ENCODE measurements around the gene TCOF1.

TCOF1 gene

DNA sequence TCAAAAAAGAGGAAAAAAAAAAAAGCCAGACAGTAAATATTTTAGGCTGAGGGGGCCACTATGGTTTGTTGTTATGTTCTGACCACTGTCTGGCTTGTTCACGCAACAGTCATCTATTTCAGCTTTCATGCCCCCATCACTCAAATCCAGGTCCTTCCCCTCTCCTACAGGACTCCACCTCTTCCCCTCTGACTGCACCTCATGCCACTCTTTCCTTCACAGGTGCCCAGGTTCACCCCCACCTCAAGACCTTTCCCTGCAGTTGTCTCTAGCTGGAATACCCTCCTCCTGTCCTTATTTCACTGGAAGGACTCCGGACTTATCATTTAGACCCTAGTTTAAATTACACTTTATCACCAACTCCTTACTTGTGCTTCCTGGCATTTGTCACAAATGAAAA lies 88.6 kb downstream of the TCOF1 start:
- no peak overlapping the region for H3K27ac ChIP-seq (ENCODE audit: low read depth, low read length)
- H3K4me1 ChIP-seq (ENCODE audit: insufficient read depth, low read length) = peaks cover 25% of the 10 kb centered on the region
- peaks cover 52% of the 10 kb centered on the region for H3K36me3 ChIP-seq (ENCODE audit: insufficient read depth, low read length)
- no peak overlapping the region for H3K9ac ChIP-seq (ENCODE audit: low read length)
- H3K27me3 ChIP-seq (ENCODE audit: control insufficient read depth in 1 of 2, insufficient read depth in 2 of 2, low read length in 2 of 2) = no peaks in the 10 kb centered on the region
- H3K9me3 ChIP-seq (ENCODE audit: low read length) = no peaks in the 10 kb centered on the region
- no peak overlapping the region for H3K4me3 ChIP-seq (ENCODE audit: low read depth in 1 of 2, low read length in 2 of 2)

DNA sequence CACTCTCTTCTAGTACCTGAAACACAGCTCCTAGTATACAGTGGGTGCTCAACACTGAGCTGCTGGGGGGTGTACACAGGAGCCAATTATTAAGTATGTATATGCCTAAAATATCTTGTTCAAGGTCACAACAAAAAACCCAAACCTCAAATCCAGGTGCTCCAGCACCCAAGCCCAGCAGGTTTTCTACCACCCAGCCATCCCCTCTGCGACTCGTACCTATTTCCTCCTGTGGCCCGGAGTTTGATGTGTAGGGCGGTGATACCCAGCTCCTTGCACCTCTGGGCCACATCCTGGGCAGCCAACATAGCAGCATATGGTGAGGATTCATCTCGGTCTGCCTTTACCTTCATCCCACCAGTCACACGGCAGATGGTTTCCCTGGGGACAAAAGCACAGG lies 89.1 kb downstream of the TCOF1 start:
- H3K9me3 ChIP-seq (ENCODE audit: low read length) = no peaks in the 10 kb centered on the region
- H3K27me3 ChIP-seq (ENCODE audit: control insufficient read depth in 1 of 2, insufficient read depth in 2 of 2, low read length in 2 of 2) = no peaks in the 10 kb centered on the region
- H3K4me1 ChIP-seq (ENCODE audit: insufficient read depth, low read length) = peaks cover 23% of the 10 kb centered on the region
- no peak overlapping the region for H3K27ac ChIP-seq (ENCODE audit: low read depth, low read length)
- H3K9ac ChIP-seq (ENCODE audit: low read length) = no peak overlapping the region
- no peak overlapping the region for H3K4me3 ChIP-seq (ENCODE audit: low read depth in 1 of 2, low read length in 2 of 2)
- peaks cover 52% of the 10 kb centered on the region for H3K36me3 ChIP-seq (ENCODE audit: insufficient read depth, low read length)

DNA sequence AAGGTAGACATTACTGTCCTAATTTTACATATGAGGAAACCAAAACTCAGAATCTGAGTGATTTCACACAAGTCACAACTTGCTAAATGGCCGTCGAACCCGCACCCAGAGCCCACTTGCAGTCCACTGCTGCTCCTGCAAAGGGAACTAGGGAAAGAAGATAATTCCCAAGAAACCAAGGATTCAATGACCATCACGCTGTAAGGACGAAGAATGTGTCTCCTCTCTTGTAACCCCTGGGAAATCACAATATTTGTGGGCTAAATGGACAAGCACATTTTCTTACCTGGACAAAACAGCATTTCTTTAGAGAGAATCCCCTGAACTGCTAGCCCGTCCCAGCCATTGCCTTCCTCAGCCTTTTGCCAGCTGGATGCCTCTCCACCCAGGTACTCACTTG lies 89.7 kb downstream of the TCOF1 start:
- H3K4me3 ChIP-seq (ENCODE audit: low read depth in 1 of 2, low read length in 2 of 2) = no peak overlapping the region
- H3K9me3 ChIP-seq (ENCODE audit: low read length) = no peaks in the 10 kb centered on the region
- peaks cover 52% of the 10 kb centered on the region for H3K36me3 ChIP-seq (ENCODE audit: insufficient read depth, low read length)
- H3K9ac ChIP-seq (ENCODE audit: low read length) = peak overlapping the region; percentile 98
- no peak overlapping the region for H3K27ac ChIP-seq (ENCODE audit: low read depth, low read length)
- H3K4me1 ChIP-seq (ENCODE audit: insufficient read depth, low read length) = peaks cover 17% of the 10 kb centered on the region
- no peaks in the 10 kb centered on the region for H3K27me3 ChIP-seq (ENCODE audit: control insufficient read depth in 1 of 2, insufficient read depth in 2 of 2, low read length in 2 of 2)

DNA sequence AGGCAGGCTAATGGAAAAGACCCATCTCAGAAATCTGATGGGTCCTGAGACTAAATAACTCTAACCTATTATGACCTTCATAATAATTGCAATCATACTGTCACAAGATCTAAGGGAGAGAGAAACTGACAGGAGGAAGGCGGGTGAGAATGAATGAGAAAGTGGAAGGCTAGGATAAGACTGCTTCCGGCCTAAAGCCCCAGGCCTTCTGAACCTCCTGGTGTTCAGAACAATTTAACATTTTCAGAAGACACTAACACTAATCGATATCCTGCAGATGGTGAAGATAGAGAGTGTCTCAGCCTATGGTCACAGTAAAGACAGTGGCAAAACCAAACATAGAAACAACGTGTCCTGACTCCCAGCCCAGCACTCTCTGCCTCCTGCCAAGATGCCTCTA lies 90.8 kb downstream of the TCOF1 start:
- peak overlapping the region in 1 of 2 donors; percentile 89 for H3K4me3 ChIP-seq (ENCODE audit: low read depth in 1 of 2, low read length in 2 of 2)
- H3K9me3 ChIP-seq (ENCODE audit: low read length) = no peaks in the 10 kb centered on the region
- H3K9ac ChIP-seq (ENCODE audit: low read length) = peak overlapping the region; percentile 98
- peaks cover 16% of the 10 kb centered on the region for H3K4me1 ChIP-seq (ENCODE audit: insufficient read depth, low read length)
- no peaks in the 10 kb centered on the region for H3K27me3 ChIP-seq (ENCODE audit: control insufficient read depth in 1 of 2, insufficient read depth in 2 of 2, low read length in 2 of 2)
- H3K27ac ChIP-seq (ENCODE audit: low read depth, low read length) = peak overlapping the region; percentile 87
- peaks cover 47% of the 10 kb centered on the region for H3K36me3 ChIP-seq (ENCODE audit: insufficient read depth, low read length)

DNA sequence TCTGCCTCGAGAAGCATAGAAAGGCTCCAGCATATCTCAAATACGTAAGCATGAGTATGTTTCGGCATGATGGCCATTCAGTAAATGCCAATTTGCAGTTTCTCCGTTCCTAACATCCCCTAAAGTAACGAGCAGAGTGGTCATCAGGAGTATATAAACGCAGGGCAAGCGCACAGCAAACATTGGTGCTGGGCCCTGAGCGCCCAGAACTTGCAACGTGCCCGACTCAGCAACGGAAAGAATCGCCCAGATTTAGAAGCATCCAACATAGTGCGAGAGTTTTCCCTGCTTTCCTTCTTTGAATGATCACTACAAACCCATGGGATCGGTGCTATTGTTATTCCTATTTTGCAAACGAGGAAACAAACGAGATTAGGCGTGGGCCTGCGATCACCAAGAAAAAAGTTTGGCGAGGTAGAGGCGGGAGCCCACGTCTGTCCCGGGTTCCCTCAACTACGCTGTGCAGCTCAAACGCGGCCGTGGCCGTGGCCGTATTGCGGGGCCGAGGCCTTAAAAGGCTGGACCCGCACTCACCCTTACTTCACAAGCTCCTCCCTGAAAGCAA lies 91.5 kb downstream of the TCOF1 start:
- no peaks in the 10 kb centered on the region for H3K27me3 ChIP-seq (ENCODE audit: control insufficient read depth in 1 of 2, insufficient read depth in 2 of 2, low read length in 2 of 2)
- H3K4me3 ChIP-seq (ENCODE audit: low read depth in 1 of 2, low read length in 2 of 2) = peak overlapping the region; percentile 78 to 89
- peak overlapping the region; percentile 98 for H3K9ac ChIP-seq (ENCODE audit: low read length)
- H3K9me3 ChIP-seq (ENCODE audit: low read length) = no peaks in the 10 kb centered on the region
- H3K36me3 ChIP-seq (ENCODE audit: insufficient read depth, low read length) = peaks cover 40% of the 10 kb centered on the region
- H3K27ac ChIP-seq (ENCODE audit: low read depth, low read length) = peak overlapping the region; percentile 87
- H3K4me1 ChIP-seq (ENCODE audit: insufficient read depth, low read length) = peaks cover 16% of the 10 kb centered on the region
